HFF-Myc (cell line): Measurements from ENCODE around the gene KNSTRN.

Source experiments
- DNase-seq: peaks from one replicate; pipeline ENCODE4 v3.0.0-alpha.2; 2011; ENCODE audit warnings: low read depth; ENCODE audit errors: extremely low read depth
- H3K4me3 ChIP-seq: replicated peaks from 2 replicates; pipeline ENCODE4 v1.5.1; 2011; ENCODE audit warnings: low read depth, mild to moderate bottlenecking, control low read depth, low read length
- TF ChIP-seq, protein P1 (sequence below): IDR thresholded peaks from 2 replicates; pipeline ENCODE4 v1.5.1; 2012; ENCODE audit warnings: mild to moderate bottlenecking, low read depth, low read length, control low read depth; ENCODE audit errors: missing control alignments

The KNSTRN gene

GRCh38 chr15:40421246-40422157 lies 39.0 kb downstream of the KNSTRN start:
- TF ChIP-seq, protein P1, sequence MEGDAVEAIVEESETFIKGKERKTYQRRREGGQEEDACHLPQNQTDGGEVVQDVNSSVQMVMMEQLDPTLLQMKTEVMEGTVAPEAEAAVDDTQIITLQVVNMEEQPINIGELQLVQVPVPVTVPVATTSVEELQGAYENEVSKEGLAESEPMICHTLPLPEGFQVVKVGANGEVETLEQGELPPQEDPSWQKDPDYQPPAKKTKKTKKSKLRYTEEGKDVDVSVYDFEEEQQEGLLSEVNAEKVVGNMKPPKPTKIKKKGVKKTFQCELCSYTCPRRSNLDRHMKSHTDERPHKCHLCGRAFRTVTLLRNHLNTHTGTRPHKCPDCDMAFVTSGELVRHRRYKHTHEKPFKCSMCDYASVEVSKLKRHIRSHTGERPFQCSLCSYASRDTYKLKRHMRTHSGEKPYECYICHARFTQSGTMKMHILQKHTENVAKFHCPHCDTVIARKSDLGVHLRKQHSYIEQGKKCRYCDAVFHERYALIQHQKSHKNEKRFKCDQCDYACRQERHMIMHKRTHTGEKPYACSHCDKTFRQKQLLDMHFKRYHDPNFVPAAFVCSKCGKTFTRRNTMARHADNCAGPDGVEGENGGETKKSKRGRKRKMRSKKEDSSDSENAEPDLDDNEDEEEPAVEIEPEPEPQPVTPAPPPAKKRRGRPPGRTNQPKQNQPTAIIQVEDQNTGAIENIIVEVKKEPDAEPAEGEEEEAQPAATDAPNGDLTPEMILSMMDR = peak; percentile 88
- peak; percentile 19 for DNase-seq
- H3K4me3 ChIP-seq = no peak overlapping the region

DNA sequence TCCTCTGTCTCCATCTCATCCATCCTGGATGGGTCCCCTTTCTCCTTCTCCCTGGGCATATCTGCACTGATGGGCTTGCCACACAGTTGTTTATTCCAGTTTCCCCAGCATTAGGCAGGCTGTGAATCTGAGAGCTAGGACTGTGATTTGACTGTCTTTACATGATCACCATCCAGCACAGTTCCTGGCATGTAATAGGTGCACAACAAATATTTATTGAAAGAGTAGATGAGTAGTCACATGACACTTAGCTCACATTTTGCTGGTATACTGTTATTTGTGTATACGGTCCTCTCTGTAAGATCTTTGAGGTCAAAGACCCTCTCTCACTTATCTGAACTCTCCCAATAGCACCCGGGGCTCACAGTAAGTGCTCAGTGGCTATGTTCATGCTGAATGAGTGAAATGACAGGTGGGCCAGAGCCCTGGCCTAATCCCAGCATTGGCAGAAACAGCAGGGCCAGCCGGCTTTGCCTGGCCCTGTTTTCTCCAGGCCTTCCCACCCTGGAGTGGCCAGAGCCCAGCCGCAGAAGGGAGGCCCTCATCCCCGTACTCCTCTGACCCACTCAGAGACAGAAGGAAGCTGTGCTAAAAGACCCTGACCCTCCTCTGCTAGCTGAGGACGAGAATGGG lies 42.1 kb downstream of the KNSTRN start:
- TF ChIP-seq, protein P1 = no peak
- DNase-seq = no peak
- no peak overlapping the region for H3K4me3 ChIP-seq

GRCh38 chr15:40425681-40426080 lies 43.2 kb downstream of the KNSTRN start:
- TF ChIP-seq, protein P1 = no peak
- H3K4me3 ChIP-seq = no peak overlapping the region
- no peak for DNase-seq

GRCh38 chr15:40427188-40427587 lies 44.7 kb downstream of the KNSTRN start:
- H3K4me3 ChIP-seq = no peak overlapping the region
- DNase-seq = no peak
- TF ChIP-seq, protein P1 = no peak

GRCh38 chr15:40428185-40428584 lies 45.7 kb downstream of the KNSTRN start:
- TF ChIP-seq, protein P1 = no peak
- no peak overlapping the region for H3K4me3 ChIP-seq
- DNase-seq = no peak

DNA sequence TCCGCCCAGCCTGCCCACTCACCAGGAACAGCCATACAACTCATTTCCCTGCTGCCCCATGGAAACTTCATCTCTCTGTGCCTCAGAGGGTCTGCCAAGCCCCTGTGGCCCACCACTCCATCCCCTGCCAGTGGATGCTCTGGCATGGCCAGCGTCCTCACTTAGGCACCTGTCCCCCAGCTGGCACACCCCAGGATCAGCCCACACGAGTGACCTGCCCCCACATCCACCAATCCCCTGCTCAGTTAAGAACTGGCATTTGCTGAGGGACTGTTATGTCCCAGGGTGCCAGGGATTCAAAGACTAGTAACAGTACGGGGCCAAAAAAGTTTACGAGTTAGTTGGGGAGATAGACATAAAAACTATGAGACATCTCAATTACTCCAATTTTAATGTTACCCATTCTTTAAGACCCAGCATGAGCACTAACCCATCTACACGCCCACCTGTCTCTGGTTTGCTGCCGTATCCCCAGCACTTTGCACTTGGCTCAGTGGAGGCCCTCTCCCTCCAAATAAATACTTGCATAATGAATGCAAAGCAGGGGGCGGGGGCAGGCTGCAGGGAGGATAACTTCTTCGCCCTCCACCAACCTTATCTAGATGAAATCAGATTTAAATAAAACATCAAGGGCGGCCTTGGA lies 46.7 kb downstream of the KNSTRN start:
- no peak for DNase-seq
- no peak overlapping the region for H3K4me3 ChIP-seq
- TF ChIP-seq, protein P1 = no peak
